Choroid plexus epithelial cell (primary cell): ENCODE measurements around the gene RNF215.

Experiments
- DNase-seq: peaks from one replicate; pipeline ENCODE4 v3.0.0-alpha.2; 2010; ENCODE audit warnings: low read depth
- H3K4me3 ChIP-seq: 2 replicates; pipeline ENCODE4 v1.5.1; 2011; ENCODE audit warnings: low read depth, mild to moderate bottlenecking, control low read depth, low read length, moderate library complexity
- CTCF ChIP-seq: conservative IDR thresholded peaks from 2 replicates; pipeline ENCODE4 v1.5.1; 2011; ENCODE audit warnings: low read depth, mild to moderate bottlenecking, control low read depth, inconsistent platforms, low read length, moderate library complexity

The RNF215 gene

GRCh38 chr22:30386960-30387827, at the start of gene RNF215:
RNF215 (minus strand) TSS chr22:30387411; CDS start chr22:30387313, 98 bp downstream.
- H3K4me3 ChIP-seq = peak within 1 kb of the TSS; percentile 74
- peak; percentile 70 for TF ChIP-seq CTCF
- DNase-seq = peak; percentile 81

GRCh38 chr22:30436196-30436595, 49.0 kb upstream of the RNF215 start:
- no peak for DNase-seq
- no peak for TF ChIP-seq CTCF
- H3K4me3 ChIP-seq = no peak overlapping the region

DNA sequence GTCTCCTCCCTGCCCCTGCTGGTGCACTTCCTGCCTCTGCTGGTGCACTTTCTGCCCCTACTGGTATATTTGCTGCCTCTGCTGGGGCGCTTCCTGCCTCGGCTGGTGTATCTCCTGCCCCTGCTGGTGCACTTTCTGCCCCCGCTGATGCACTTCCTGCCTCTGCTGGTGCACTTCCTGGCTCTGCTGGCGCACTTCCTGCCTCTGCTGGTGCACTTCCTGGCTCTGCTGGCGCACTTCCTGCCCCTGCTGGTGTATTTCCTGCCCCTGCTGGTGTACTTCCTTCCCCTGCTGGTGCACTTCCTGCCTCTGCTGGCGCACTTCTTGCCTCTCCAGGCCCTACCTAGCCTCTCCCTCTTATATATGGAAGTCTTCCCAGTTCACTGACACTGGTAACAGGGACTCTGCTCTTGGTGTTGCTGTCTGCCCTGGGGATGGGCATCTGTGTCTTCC, 48.5 kb upstream of the RNF215 start:
- H3K4me3 ChIP-seq = no peak overlapping the region
- no peak for TF ChIP-seq CTCF
- no peak for DNase-seq

DNA sequence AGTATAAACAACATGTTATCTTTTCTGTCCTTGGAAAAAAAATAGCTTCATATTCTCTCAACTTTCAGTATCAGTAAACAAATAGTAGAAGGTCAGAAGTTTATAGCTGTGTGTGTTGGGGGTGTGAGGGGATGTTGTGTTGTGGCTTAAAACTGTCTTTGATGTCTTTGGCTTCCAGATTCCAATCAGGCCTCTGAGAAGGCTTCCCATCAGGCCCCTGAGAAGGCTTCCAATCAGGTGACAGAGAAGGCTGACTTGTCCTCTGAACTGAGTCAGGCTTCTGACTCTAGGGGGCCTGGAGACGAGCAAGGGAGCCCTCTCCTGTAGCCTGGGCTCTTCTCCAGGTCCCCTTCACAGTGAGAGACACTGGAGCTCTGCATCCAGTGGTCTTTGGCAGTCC, 47.6 kb upstream of the RNF215 start:
- no peak overlapping the region for H3K4me3 ChIP-seq
- peak; percentile 17 for DNase-seq
- no peak for TF ChIP-seq CTCF

- no peak overlapping the region for H3K4me3 ChIP-seq
- TF ChIP-seq CTCF = no peak
- DNase-seq = no peak
Observed at GRCh38 chr22:30433773-30434172, 46.6 kb upstream of the RNF215 start.

- no peak for DNase-seq
- TF ChIP-seq CTCF = no peak
- no peak overlapping the region for H3K4me3 ChIP-seq
Observed at GRCh38 chr22:30433227-30433626, 46.0 kb upstream of the RNF215 start.

GRCh38 chr22:30432520-30432919, 45.3 kb upstream of the RNF215 start:
- TF ChIP-seq CTCF = no peak
- no peak for DNase-seq
- H3K4me3 ChIP-seq = no peak overlapping the region
